GM12878 (cell line): ENCODE measurements around the gene MS4A4E. TPM values are rescaled to one million over a fixed set of nuclear protein-coding genes. Genes with fewer than 3 reads are reported as not detected.

Experiments
- CHD1 ChIP-seq: IDR thresholded peaks from 2 replicates; pipeline ENCODE4 v1.6.1; 2012; ENCODE audit warnings: low read depth, low read length, improper control_type of control experiment
- CREM ChIP-seq: IDR thresholded peaks from 2 replicates; pipeline ENCODE4 v1.6.1; 2014; ENCODE audit warnings: antibody characterized with exemption, low read depth
- EGR1 ChIP-seq, 2 experiments: IDR thresholded peaks; 1 replicate in 1 of 2; 2 replicates in 1 of 2; pipeline ENCODE4 v1.6.1; 2011 to 2012; ENCODE audit warnings: low read depth in 2 of 2, low read length in 2 of 2, borderline replicate concordance in 1 of 2, mild to moderate bottlenecking in 1 of 2, moderate library complexity in 1 of 2
- FOS ChIP-seq: IDR thresholded peaks from 3 replicates; pipeline ENCODE4 v1.6.1; 2011; ENCODE audit warnings: borderline replicate concordance; ENCODE audit not compliant: insufficient read length; ENCODE audit errors: extremely low read depth
- GATAD2B ChIP-seq: fragments of 450-650 bp; conservative IDR thresholded peaks from 2 replicates; pipeline ENCODE4 v1.6.1; 2017; ENCODE audit warnings: low read depth, mild to moderate bottlenecking, moderate library complexity
- KLF5 ChIP-seq: fragments of 450-650 bp; IDR thresholded peaks from 2 replicates; pipeline ENCODE4 v1.6.1; 2014; ENCODE audit warnings: mild to moderate bottlenecking; ENCODE audit not compliant: partially characterized antibody
- NFYA ChIP-seq: IDR thresholded peaks from 2 replicates; pipeline ENCODE4 v1.6.1; 2011; ENCODE audit warnings: low read depth, mild to moderate bottlenecking, low read length, improper control_type of control experiment, borderline replicate concordance
- NFYB ChIP-seq: IDR thresholded peaks from 2 replicates; pipeline ENCODE4 v1.6.1; 2011; ENCODE audit warnings: low read depth, mild to moderate bottlenecking, low read length, improper control_type of control experiment, moderate library complexity; ENCODE audit not compliant: insufficient read depth
- NR2F1 ChIP-seq: fragments of 450-650 bp; conservative IDR thresholded peaks from 2 replicates; pipeline ENCODE4 v1.6.1; 2017; ENCODE audit warnings: mild to moderate bottlenecking
- PAX5 ChIP-seq: IDR thresholded peaks from 2 replicates; pipeline ENCODE4 v1.6.1; 2011; ENCODE audit warnings: low read depth, low read length, borderline replicate concordance
- PML ChIP-seq: IDR thresholded peaks from 2 replicates; pipeline ENCODE4 v1.6.1; 2012; ENCODE audit warnings: low read length, inconsistent platforms
- SMARCA5 ChIP-seq: fragments of 450-650 bp; IDR thresholded peaks from 2 replicates; pipeline ENCODE4 v1.6.1; 2017; ENCODE audit warnings: mild to moderate bottlenecking
- SP1 ChIP-seq: IDR thresholded peaks from one replicate; pipeline ENCODE4 v1.6.1; 2011; ENCODE audit warnings: low read depth, low read length
- SUPT20H ChIP-seq: IDR thresholded peaks from 2 replicates; pipeline ENCODE4 v1.6.1; 2011; ENCODE audit warnings: low read depth, mild to moderate bottlenecking, low read length, moderate library complexity, borderline replicate concordance; ENCODE audit not compliant: control insufficient read depth
- TARDBP ChIP-seq: IDR thresholded peaks from 2 replicates; pipeline ENCODE4 v1.6.1; 2016; ENCODE audit warnings: borderline replicate concordance
- ZBED1 ChIP-seq: IDR thresholded peaks from 2 replicates; pipeline ENCODE4 v1.6.1; 2016; ENCODE audit warnings: borderline replicate concordance
- polyA plus RNA-seq, 11 experiments: library from polyadenylated mRNA; depleted of rRNA in 4 of 11; unstranded in 6 of 11; stranded (reverse) in 5 of 11; fragments of >200 nt; fragmentation: Nextera tagmentation in 4 of 11; fragmentation: Illumina TruSeq in 1 of 11; extraction: Ambion mirVana in 4 of 11; extraction: Trizol in 1 of 11; gene quantifications; 1 replicate in 1 of 11; 2 replicates in 10 of 11; pipeline versions ENCODE4 v1.2.1 to v1.2.3, GENCODE V29; 2011 to 2016; ENCODE audit warnings: inconsistent platforms in 2 of 11, missing spikeins in 2 of 11, low read depth in 1 of 11
- total RNA-seq, 4 experiments: library from RNA; depleted of rRNA in 3 of 4; stranded (reverse); fragments of >200 nt in 3 of 4; fragmentation: Illumina TruSeq in 1 of 4; extraction: Trizol in 1 of 4; gene quantifications; 2 replicates each; pipeline versions ENCODE4 v1.2.1 to v1.2.3, GENCODE V29; 2013 to 2021
- TF ChIP-seq, protein P1 (sequence below): fragments of 450-650 bp; formaldehyde crosslinking; IDR thresholded peaks from 2 replicates; pipeline ENCODE4 v1.5.0; 2022; ENCODE audit warnings: mild to moderate bottlenecking, missing genetic modification characterization
- TF ChIP-seq, protein P2 (sequence below): fragments of 450-650 bp; IDR thresholded peaks from 2 replicates; pipeline ENCODE4 v1.6.1; 2017; ENCODE audit warnings: mild to moderate bottlenecking, low read depth, inconsistent platforms; ENCODE audit not compliant: poor library complexity, severe bottlenecking
- TF ChIP-seq, protein P3 (sequence below): fragments of 150-350 bp; IDR thresholded peaks from 2 replicates; pipeline ENCODE4 v1.6.1; 2016; ENCODE audit warnings: low read depth, low read length
- TF ChIP-seq, protein P4 (sequence below): IDR thresholded peaks from 2 replicates; pipeline ENCODE4 v1.6.1; 2011; ENCODE audit warnings: low read depth, low read length, improper control_type of control experiment, borderline replicate concordance
- TF ChIP-seq, protein P5 (sequence below): fragments of 450-650 bp; IDR thresholded peaks from 2 replicates; pipeline ENCODE4 v1.6.1; 2016; ENCODE audit warnings: mild to moderate bottlenecking

Gene MS4A4E
- total and polyA plus RNA-seq, 10 of the 15 experiments (the other 5 are each of a cell fraction or from before 2014, with no cell fraction given), result 0.06 to 0.92 (median 0.45) TPM; not detected in 3

DNA sequence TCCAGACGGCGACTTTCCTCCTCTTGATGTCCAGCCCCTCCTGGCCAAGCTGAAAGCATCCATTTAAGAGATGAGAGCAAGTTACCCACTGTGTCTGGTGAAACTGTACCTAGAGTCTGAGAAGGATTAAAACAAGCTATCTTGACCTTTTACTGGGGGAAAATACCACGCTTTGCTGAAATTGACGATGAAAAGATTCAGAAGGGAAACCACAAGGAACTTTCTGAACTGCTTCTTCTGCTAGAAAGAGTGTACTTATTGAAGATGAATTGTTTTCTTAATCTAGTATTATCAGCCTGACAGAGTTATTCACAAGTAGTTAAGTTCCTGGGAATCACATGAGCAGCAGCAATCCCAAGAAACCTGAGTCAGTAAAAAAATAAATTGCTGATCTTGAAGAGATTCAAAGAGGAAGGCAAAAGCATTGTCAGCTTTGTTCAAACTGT lies 47.0 kb downstream of the MS4A4E start (continued):
- TF ChIP-seq, protein P1, sequence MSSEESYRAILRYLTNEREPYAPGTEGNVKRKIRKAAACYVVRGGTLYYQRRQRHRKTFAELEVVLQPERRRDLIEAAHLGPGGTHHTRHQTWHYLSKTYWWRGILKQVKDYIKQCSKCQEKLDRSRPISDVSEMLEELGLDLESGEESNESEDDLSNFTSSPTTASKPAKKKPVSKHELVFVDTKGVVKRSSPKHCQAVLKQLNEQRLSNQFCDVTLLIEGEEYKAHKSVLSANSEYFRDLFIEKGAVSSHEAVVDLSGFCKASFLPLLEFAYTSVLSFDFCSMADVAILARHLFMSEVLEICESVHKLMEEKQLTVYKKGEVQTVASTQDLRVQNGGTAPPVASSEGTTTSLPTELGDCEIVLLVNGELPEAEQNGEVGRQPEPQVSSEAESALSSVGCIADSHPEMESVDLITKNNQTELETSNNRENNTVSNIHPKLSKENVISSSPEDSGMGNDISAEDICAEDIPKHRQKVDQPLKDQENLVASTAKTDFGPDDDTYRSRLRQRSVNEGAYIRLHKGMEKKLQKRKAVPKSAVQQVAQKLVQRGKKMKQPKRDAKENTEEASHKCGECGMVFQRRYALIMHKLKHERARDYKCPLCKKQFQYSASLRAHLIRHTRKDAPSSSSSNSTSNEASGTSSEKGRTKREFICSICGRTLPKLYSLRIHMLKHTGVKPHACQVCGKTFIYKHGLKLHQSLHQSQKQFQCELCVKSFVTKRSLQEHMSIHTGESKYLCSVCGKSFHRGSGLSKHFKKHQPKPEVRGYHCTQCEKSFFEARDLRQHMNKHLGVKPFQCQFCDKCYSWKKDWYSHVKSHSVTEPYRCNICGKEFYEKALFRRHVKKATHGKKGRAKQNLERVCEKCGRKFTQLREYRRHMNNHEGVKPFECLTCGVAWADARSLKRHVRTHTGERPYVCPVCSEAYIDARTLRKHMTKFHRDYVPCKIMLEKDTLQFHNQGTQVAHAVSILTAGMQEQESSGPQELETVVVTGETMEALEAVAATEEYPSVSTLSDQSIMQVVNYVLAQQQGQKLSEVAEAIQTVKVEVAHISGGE, result no peak
- TF ChIP-seq FOS (no peak), PAX5 (no peak), GATAD2B (no peak), CREM (peak; percentile 55; the same call in 1 of the 2 replicates), EGR1 (IDR thresholded peaks at IDR 0.05; ENCODE audit: borderline replicate concordance in 1 of 2, low read depth in 2 of 2, low read length in 2 of 2) (no peak), KLF5 (no peak), ZBED1 (no peak), SUPT20H (no peak), SMARCA5 (no peak), TARDBP (no peak), CHD1 (no peak), SP1 (peak; percentile 23), NR2F1 (peak; percentile 86), PML (no peak), NFYB (no peak), NFYA (no peak)
- TF ChIP-seq, protein P2, sequence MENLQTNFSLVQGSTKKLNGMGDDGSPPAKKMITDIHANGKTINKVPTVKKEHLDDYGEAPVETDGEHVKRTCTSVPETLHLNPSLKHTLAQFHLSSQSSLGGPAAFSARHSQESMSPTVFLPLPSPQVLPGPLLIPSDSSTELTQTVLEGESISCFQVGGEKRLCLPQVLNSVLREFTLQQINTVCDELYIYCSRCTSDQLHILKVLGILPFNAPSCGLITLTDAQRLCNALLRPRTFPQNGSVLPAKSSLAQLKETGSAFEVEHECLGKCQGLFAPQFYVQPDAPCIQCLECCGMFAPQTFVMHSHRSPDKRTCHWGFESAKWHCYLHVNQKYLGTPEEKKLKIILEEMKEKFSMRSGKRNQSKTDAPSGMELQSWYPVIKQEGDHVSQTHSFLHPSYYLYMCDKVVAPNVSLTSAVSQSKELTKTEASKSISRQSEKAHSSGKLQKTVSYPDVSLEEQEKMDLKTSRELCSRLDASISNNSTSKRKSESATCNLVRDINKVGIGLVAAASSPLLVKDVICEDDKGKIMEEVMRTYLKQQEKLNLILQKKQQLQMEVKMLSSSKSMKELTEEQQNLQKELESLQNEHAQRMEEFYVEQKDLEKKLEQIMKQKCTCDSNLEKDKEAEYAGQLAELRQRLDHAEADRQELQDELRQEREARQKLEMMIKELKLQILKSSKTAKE, result peak; percentile 68
- TF ChIP-seq, protein P3, sequence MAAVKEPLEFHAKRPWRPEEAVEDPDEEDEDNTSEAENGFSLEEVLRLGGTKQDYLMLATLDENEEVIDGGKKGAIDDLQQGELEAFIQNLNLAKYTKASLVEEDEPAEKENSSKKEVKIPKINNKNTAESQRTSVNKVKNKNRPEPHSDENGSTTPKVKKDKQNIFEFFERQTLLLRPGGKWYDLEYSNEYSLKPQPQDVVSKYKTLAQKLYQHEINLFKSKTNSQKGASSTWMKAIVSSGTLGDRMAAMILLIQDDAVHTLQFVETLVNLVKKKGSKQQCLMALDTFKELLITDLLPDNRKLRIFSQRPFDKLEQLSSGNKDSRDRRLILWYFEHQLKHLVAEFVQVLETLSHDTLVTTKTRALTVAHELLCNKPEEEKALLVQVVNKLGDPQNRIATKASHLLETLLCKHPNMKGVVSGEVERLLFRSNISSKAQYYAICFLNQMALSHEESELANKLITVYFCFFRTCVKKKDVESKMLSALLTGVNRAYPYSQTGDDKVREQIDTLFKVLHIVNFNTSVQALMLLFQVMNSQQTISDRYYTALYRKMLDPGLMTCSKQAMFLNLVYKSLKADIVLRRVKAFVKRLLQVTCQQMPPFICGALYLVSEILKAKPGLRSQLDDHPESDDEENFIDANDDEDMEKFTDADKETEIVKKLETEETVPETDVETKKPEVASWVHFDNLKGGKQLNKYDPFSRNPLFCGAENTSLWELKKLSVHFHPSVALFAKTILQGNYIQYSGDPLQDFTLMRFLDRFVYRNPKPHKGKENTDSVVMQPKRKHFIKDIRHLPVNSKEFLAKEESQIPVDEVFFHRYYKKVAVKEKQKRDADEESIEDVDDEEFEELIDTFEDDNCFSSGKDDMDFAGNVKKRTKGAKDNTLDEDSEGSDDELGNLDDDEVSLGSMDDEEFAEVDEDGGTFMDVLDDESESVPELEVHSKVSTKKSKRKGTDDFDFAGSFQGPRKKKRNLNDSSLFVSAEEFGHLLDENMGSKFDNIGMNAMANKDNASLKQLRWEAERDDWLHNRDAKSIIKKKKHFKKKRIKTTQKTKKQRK, result no peak
- TF ChIP-seq, protein P4, sequence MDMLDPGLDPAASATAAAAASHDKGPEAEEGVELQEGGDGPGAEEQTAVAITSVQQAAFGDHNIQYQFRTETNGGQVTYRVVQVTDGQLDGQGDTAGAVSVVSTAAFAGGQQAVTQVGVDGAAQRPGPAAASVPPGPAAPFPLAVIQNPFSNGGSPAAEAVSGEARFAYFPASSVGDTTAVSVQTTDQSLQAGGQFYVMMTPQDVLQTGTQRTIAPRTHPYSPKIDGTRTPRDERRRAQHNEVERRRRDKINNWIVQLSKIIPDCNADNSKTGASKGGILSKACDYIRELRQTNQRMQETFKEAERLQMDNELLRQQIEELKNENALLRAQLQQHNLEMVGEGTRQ, result no peak
- TF ChIP-seq, protein P5, sequence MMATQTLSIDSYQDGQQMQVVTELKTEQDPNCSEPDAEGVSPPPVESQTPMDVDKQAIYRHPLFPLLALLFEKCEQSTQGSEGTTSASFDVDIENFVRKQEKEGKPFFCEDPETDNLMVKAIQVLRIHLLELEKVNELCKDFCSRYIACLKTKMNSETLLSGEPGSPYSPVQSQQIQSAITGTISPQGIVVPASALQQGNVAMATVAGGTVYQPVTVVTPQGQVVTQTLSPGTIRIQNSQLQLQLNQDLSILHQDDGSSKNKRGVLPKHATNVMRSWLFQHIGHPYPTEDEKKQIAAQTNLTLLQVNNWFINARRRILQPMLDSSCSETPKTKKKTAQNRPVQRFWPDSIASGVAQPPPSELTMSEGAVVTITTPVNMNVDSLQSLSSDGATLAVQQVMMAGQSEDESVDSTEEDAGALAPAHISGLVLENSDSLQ, result no peak
